Stimulated activated naive CD8-positive, alpha-beta T cell treated with anti-CD3 and anti-CD28 coated beads, Interleukin-15, Interleukin-2, amounts not matched to agents 100 ng/mL and 50 ng/mL, for 24 hours (primary cell): Measurements from ENCODE around the gene MAMSTR.
A peak's percentile ranks its signal among the peaks of the same experiment; 100 is the strongest.
"Not testable (repeated sequence)": the region's sequence is repeated elsewhere in the genome, so short reads cannot be mapped to it uniquely, and the experiment has no call there.

Experiments
- H3K27ac Mint-ChIP-seq: one replicate; pipeline ENCODE4 v1.8.0; 2021; ENCODE audit warnings: mild to moderate bottlenecking, mixed read lengths
- H3K27me3 Mint-ChIP-seq: one replicate; pipeline ENCODE4 v1.8.0; 2021; ENCODE audit warnings: mixed read lengths
- H3K36me3 Mint-ChIP-seq: one replicate; pipeline ENCODE4 v1.8.0; 2021; ENCODE audit warnings: low read depth, mixed read lengths
- H3K4me1 Mint-ChIP-seq: one replicate; pipeline ENCODE4 v1.8.0; 2021; ENCODE audit warnings: low read depth, mixed read lengths
- H3K4me3 Mint-ChIP-seq: one replicate; pipeline ENCODE4 v1.8.0; 2021; ENCODE audit warnings: mild to moderate bottlenecking, mixed read lengths
- H3K9me3 Mint-ChIP-seq: one replicate; pipeline ENCODE4 v1.8.0; 2021; ENCODE audit warnings: mixed read lengths

The MAMSTR gene

GRCh38 chr19:48719263-48720171, at the start of gene MAMSTR:
Gene MAMSTR, minus strand, starts transcription at chr19:48719725. Its CDS starts 694 bp downstream, at chr19:48719031.
- Mint-ChIP-seq H3K4me1 (peaks cover 17% of the 10 kb centered on the region), H3K27me3 (no peaks in the 10 kb centered on the region), H3K36me3 (no peaks in the 10 kb centered on the region), H3K4me3 (peak within 1 kb of the TSS; percentile 94), H3K9me3 (no peaks in the 10 kb centered on the region), H3K27ac (peak within 1 kb of the TSS; percentile 98)

- Mint-ChIP-seq H3K9me3 (no peaks in the 10 kb centered on the region), H3K4me1 (no peaks in the 10 kb centered on the region), H3K36me3 (no peaks in the 10 kb centered on the region), H3K4me3 (no peak overlapping the region), H3K27me3 (peaks cover 22% of the 10 kb centered on the region), H3K27ac (no peak overlapping the region)
These were observed 49.6 kb upstream of the MAMSTR start for GRCh38 chr19:48768994-48769713.

- not testable (repeated sequence) for H3K4me3 Mint-ChIP-seq, H3K9me3 Mint-ChIP-seq, H3K27ac Mint-ChIP-seq, H3K36me3 Mint-ChIP-seq, H3K4me1 Mint-ChIP-seq
- H3K27me3 Mint-ChIP-seq, result peaks cover 22% of the 10 kb centered on the region
These were observed 48.7 kb upstream of the MAMSTR start for GRCh38 chr19:48768171-48768753.

GRCh38 chr19:48765816-48766215, 46.3 kb upstream of the MAMSTR start:
- H3K27ac Mint-ChIP-seq, H3K36me3 Mint-ChIP-seq, H3K9me3 Mint-ChIP-seq, H3K4me1 Mint-ChIP-seq, H3K4me3 Mint-ChIP-seq: not testable (repeated sequence)
- peaks cover 26% of the 10 kb centered on the region for H3K27me3 Mint-ChIP-seq

GRCh38 chr19:48760504-48761205, 41.1 kb upstream of the MAMSTR start:
- H3K27ac Mint-ChIP-seq, result peak overlapping the region; percentile 68
- peaks cover 7% of the 10 kb centered on the region for H3K4me1 Mint-ChIP-seq
- no peaks in the 10 kb centered on the region for H3K9me3 Mint-ChIP-seq
- peaks cover 9% of the 10 kb centered on the region for H3K27me3 Mint-ChIP-seq
- no peak overlapping the region for H3K4me3 Mint-ChIP-seq
- no peaks in the 10 kb centered on the region for H3K36me3 Mint-ChIP-seq

GRCh38 chr19:48757741-48758144, 38.2 kb upstream of the MAMSTR start:
- Mint-ChIP-seq H3K27me3 (peaks cover 26% of the 10 kb centered on the region), H3K4me1 (peaks cover 15% of the 10 kb centered on the region), H3K27ac (no peak overlapping the region), H3K36me3 (no peaks in the 10 kb centered on the region), H3K9me3 (no peaks in the 10 kb centered on the region), H3K4me3 (no peak overlapping the region)

GRCh38 chr19:48757089-48757675, 37.7 kb upstream of the MAMSTR start:
- Mint-ChIP-seq H3K4me3 (no peak overlapping the region), H3K27ac (no peak overlapping the region), H3K4me1 (peaks cover 16% of the 10 kb centered on the region), H3K27me3 (peaks cover 26% of the 10 kb centered on the region), H3K9me3 (no peaks in the 10 kb centered on the region), H3K36me3 (no peaks in the 10 kb centered on the region)

GRCh38 chr19:48756686-48757085, 37.2 kb upstream of the MAMSTR start:
- H3K9me3 Mint-ChIP-seq, result no peaks in the 10 kb centered on the region
- H3K4me1 Mint-ChIP-seq, result peaks cover 19% of the 10 kb centered on the region
- H3K27ac Mint-ChIP-seq, result no peak overlapping the region
- no peak overlapping the region for H3K4me3 Mint-ChIP-seq
- peaks cover 29% of the 10 kb centered on the region for H3K27me3 Mint-ChIP-seq
- H3K36me3 Mint-ChIP-seq, result no peaks in the 10 kb centered on the region

- H3K4me3 Mint-ChIP-seq, result no peak overlapping the region
- peaks cover 21% of the 10 kb centered on the region for H3K4me1 Mint-ChIP-seq
- peaks cover 32% of the 10 kb centered on the region for H3K27me3 Mint-ChIP-seq
- H3K9me3 Mint-ChIP-seq, result no peaks in the 10 kb centered on the region
- H3K36me3 Mint-ChIP-seq, result no peaks in the 10 kb centered on the region
- H3K27ac Mint-ChIP-seq, result no peak overlapping the region
These were observed 36.7 kb upstream of the MAMSTR start for GRCh38 chr19:48756212-48756611.

GRCh38 chr19:48755787-48756186, 36.3 kb upstream of the MAMSTR start:
- no peaks in the 10 kb centered on the region for H3K36me3 Mint-ChIP-seq
- H3K27me3 Mint-ChIP-seq, result peaks cover 34% of the 10 kb centered on the region
- H3K9me3 Mint-ChIP-seq, result no peaks in the 10 kb centered on the region
- H3K4me3 Mint-ChIP-seq, result no peak overlapping the region
- peaks cover 20% of the 10 kb centered on the region for H3K4me1 Mint-ChIP-seq
- no peak overlapping the region for H3K27ac Mint-ChIP-seq

- Mint-ChIP-seq H3K9me3 (no peaks in the 10 kb centered on the region), H3K4me1 (peaks cover 14% of the 10 kb centered on the region), H3K36me3 (no peaks in the 10 kb centered on the region), H3K4me3 (no peak within 1 kb of the TSS), H3K27me3 (peaks cover 34% of the 10 kb centered on the region), H3K27ac (no peak within 1 kb of the TSS)
These were observed 35.6 kb upstream of the MAMSTR start, which contains the start of gene FGF21 for GRCh38 chr19:48755084-48755641. Gene FGF21, plus strand, starts transcription at chr19:48755524. Its CDS starts 713 bp downstream, at chr19:48756237.

- Mint-ChIP-seq H3K27me3 (peaks cover 34% of the 10 kb centered on the region), H3K9me3 (no peaks in the 10 kb centered on the region), H3K4me1 (peaks cover 14% of the 10 kb centered on the region), H3K27ac (no peak within 1 kb of the TSS), H3K36me3 (no peaks in the 10 kb centered on the region), H3K4me3 (peak within 1 kb of the TSS; percentile 73)
These were observed 33.2 kb upstream of the MAMSTR start, which contains the start of gene FUT1 for GRCh38 chr19:48752496-48753365. Gene FUT1, minus strand, starts transcription at chr19:48752641. Its CDS starts 1,360 bp downstream, at chr19:48751281.

- Mint-ChIP-seq H3K9me3 (no peaks in the 10 kb centered on the region), H3K27ac (no peak overlapping the region), H3K27me3 (peaks cover 34% of the 10 kb centered on the region), H3K4me3 (peak overlapping the region; percentile 73), H3K4me1 (peaks cover 14% of the 10 kb centered on the region), H3K36me3 (no peaks in the 10 kb centered on the region)
These were observed 32.4 kb upstream of the MAMSTR start for GRCh38 chr19:48751845-48752495.
